ENCODE data around the gene ADRA2C.

- TF ChIP-seq CTCF (IDR thresholded peaks at IDR 0.05; ENCODE audit: low read depth, low read length, poor library complexity, severe bottlenecking): no peak
- no peak for TF ChIP-seq EZH2phosphoT487 (IDR thresholded peaks at IDR 0.05; ENCODE audit: borderline replicate concordance, low read length)
Observed at GRCh38 chr4:3722446-3723231, 43.5 kb upstream of the ADRA2C start.
